Measurements from ENCODE around the gene PHACTR1.

Gene PHACTR1

DNA sequence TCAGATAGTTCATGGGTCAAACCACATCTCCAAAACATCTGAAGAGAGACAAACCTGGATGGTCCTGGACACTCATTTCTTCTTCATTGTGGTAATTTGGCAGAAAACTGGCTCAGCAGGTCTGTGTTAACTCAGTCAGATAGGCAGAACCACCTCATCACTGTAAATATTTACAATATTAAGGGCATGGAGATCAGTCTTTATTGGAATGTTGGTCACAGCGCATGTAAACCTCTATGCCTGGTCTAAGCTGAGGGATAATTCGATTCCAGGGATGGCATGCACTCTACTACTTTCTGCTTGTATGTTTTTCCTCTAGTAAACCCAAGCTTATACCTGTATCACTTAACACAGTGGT, 615.8 kb downstream of the PHACTR1 start:
- DNase-seq, result no peak

DNA sequence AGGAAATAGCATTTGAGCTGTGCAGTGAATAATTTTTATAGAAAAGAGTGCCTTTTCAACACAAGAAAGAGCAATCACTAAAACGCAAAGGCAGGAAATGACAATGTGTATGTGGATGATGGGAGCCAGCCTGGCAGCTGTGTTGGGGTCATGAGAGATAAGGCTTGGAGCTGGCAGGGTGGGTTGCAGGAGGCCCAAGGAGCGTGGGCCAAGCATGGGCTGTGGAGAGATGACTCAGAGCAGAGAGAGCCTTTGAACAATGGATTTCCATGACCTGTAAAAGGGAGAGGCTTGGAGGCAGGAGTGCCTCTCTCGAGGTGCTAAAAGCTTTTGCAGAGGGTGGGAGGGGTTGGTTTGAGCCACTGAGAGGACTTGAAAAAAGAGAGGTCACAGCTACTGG, 618.4 kb downstream of the PHACTR1 start:
- DNase-seq, result no peak

DNA sequence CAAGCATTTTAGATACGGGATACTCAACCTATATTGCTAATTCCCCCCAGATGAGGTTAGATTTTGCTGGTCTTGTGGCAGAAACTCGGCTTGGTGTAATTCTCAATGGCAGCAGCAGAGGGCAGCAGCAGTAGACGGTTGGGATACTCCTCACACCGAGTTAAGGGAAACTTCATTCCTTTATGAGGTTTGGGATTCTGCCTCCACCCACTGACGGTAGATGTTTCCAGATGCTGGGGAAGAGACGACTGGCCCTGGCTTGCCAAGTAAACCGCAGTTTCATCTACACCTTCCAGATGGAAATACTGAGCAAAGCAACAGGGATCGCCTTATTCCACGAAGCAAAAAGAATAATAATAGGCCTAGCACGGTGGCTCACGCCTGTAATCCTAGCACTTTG, 620.0 kb downstream of the PHACTR1 start:
- peak; percentile 74 for DNase-seq

DNA sequence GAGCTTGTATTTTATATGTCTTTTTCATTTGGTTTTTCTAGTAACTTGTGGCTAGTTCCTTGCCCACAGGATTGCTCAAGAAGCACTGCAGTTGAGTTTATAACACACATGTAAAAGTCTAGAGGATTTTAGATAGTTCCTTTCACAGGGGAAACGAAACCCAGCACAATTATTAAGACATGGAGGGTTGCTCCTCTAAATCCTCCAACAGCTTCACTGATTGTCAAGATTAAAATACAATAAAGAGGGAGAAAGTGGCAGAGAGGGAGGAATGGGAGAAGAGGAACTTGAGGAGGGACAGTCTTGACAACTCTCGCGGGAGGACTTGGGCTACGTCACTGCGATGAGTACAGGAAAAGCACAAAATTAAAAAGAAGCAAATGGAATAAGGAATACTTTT, 621.5 kb downstream of the PHACTR1 start:
- no peak for DNase-seq

All from activated T-cell treated with anti-CD3 and anti-CD28 coated beads, Interleukin-2, amount 50 U/mL, for 1 hour (primary cell).